K562 (cell line): ENCODE data around the gene PSMC4. TPM values are rescaled to one million over a fixed set of nuclear protein-coding genes. Genes with fewer than 3 reads are reported as not detected.

Source experiments
- BDP1 ChIP-seq: IDR thresholded peaks from 3 replicates; pipeline ENCODE4 v1.6.1; 2011; ENCODE audit not compliant: insufficient read length, insufficient read depth
- FOXA3 ChIP-seq, 2 experiments: fragments of 450-650 bp in 1 of 2; sonication (generic) in 1 of 2; formaldehyde crosslinking; IDR thresholded peaks in 1 of 2; conservative IDR thresholded peaks in 1 of 2; 2 replicates each; pipeline versions ENCODE4 v1.4.0 to v1.8.0; 2020 to 2022; ENCODE audit warnings: mild to moderate bottlenecking in 2 of 2, missing genetic modification reagents in 1 of 2
- KDM4B ChIP-seq, 2 experiments: fragments of 450-650 bp in 1 of 2; sonication (generic) in 1 of 2; IDR thresholded peaks; 2 replicates each; pipeline ENCODE4 v1.6.1; 2016 to 2017; ENCODE audit warnings: borderline replicate concordance in 2 of 2, antibody characterized with exemption in 1 of 2, low read depth in 1 of 2, mild to moderate bottlenecking in 1 of 2
- L3MBTL2 ChIP-seq: fragments of 450-650 bp; IDR thresholded peaks from 2 replicates; pipeline ENCODE4 v1.6.1; 2016; ENCODE audit warnings: mild to moderate bottlenecking, moderate library complexity
- MYBL2 ChIP-seq, 2 experiments: fragments of 450-650 bp in 1 of 2; sonication (generic) in 1 of 2; formaldehyde crosslinking in 1 of 2; IDR thresholded peaks; 2 replicates each; pipeline versions ENCODE4 v1.6.1 to v1.8.1; 2017 to 2022; ENCODE audit warnings: borderline replicate concordance in 1 of 2, inconsistent platforms in 1 of 2, low read depth in 1 of 2, mild to moderate bottlenecking in 1 of 2, missing genetic modification reagents in 1 of 2, moderate library complexity in 1 of 2
- NBN ChIP-seq: fragments of 450-650 bp; IDR thresholded peaks from 2 replicates; pipeline ENCODE4 v1.6.1; 2016; ENCODE audit warnings: low read depth, mild to moderate bottlenecking
- NFXL1 ChIP-seq: fragments of 450-650 bp; formaldehyde crosslinking; IDR thresholded peaks from 2 replicates; pipeline ENCODE4 v1.4.0; 2021; ENCODE audit warnings: mild to moderate bottlenecking
- NUFIP1 ChIP-seq: fragments of 450-650 bp; IDR thresholded peaks from 2 replicates; pipeline ENCODE4 v1.6.1; 2018; ENCODE audit not compliant: partially characterized antibody
- PHTF2 ChIP-seq: fragments of 250-450 bp; sonication (Bioruptor Pico); IDR thresholded peaks from 2 replicates; pipeline ENCODE4 v1.5.0; 2021; ENCODE audit warnings: mild to moderate bottlenecking
- POLR2B ChIP-seq: fragments of 450-650 bp; IDR thresholded peaks from 2 replicates; pipeline ENCODE4 v1.6.1; 2018; ENCODE audit warnings: low read depth; ENCODE audit not compliant: partially characterized antibody
- SMAD2 ChIP-seq: fragments of 150-350 bp; IDR thresholded peaks from 2 replicates; pipeline ENCODE4 v1.6.1; 2014; ENCODE audit warnings: low read depth, mild to moderate bottlenecking, low read length
- SMARCB1 ChIP-seq: IDR thresholded peaks from 2 replicates; pipeline ENCODE4 v1.6.1; 2011; ENCODE audit warnings: improper control_type of control experiment, low read depth; ENCODE audit not compliant: insufficient read length
- XRCC5 ChIP-seq: fragments of 200-400 bp; formaldehyde crosslinking; IDR thresholded peaks from 2 replicates; pipeline ENCODE4 v1.6.1; 2017; ENCODE audit warnings: low read depth, mild to moderate bottlenecking, low read length
- ZNF695 ChIP-seq: fragments of 450-650 bp; formaldehyde crosslinking; IDR thresholded peaks from 2 replicates; pipeline ENCODE4 v1.4.0; 2020; ENCODE audit warnings: mild to moderate bottlenecking, moderate library complexity
- ZNF696 ChIP-seq: fragments of 250-450 bp; sonication (Bioruptor Pico); conservative IDR thresholded peaks from 2 replicates; pipeline ENCODE4 v1.4.0; 2020; ENCODE audit warnings: mild to moderate bottlenecking, moderate library complexity
- ZNF717 ChIP-seq: fragments of 250-450 bp; sonication (Bioruptor Pico); IDR thresholded peaks from 2 replicates; pipeline ENCODE4 v1.5.0; 2021
- ZNF785 ChIP-seq: fragments of 250-450 bp; sonication (Bioruptor Pico); IDR thresholded peaks from 2 replicates; pipeline ENCODE4 v1.4.0; 2020; ENCODE audit warnings: mild to moderate bottlenecking
- polyA plus RNA-seq, 8 experiments: library from polyadenylated mRNA; depleted of rRNA in 4 of 8; stranded (reverse) in 5 of 8; unstranded in 3 of 8; fragments of >200 nt; fragmentation: Nextera tagmentation in 2 of 8; fragmentation: Illumina TruSeq in 1 of 8; extraction: Ambion mirVana in 2 of 8; extraction: Trizol in 1 of 8; gene quantifications; 2 replicates each; pipeline versions ENCODE4 v1.2.1 to v1.2.3, GENCODE V29; 2011 to 2014; ENCODE audit warnings: inconsistent platforms in 1 of 8, missing spikeins in 1 of 8
- total RNA-seq, 7 experiments: library from RNA; depleted of rRNA in 6 of 7; stranded (reverse); fragments of >200 nt in 6 of 7; fragmentation: Illumina TruSeq in 2 of 7; extraction: Trizol in 2 of 7; gene quantifications; 2 replicates each; pipeline versions ENCODE4 v1.2.1 to v1.2.3, GENCODE V29; 2011 to 2021; ENCODE audit warnings: low replicate concordance in 1 of 7
- TF ChIP-seq, protein P1 (sequence below), 2 experiments: IDR thresholded peaks; 2 replicates each; pipeline ENCODE4 v1.6.1; 2012; ENCODE audit warnings: improper control_type of control experiment in 2 of 2, low read depth in 2 of 2, low read length in 2 of 2, borderline replicate concordance in 1 of 2
- TF ChIP-seq, protein P2 (sequence below): sonication (generic); formaldehyde crosslinking; IDR thresholded peaks from 2 replicates; pipeline ENCODE4 v1.8.0; 2022; ENCODE audit warnings: mild to moderate bottlenecking, missing genetic modification reagents
- TF ChIP-seq, protein P3 (sequence below): sonication (generic); formaldehyde crosslinking; IDR thresholded peaks from 2 replicates; pipeline ENCODE4 v1.8.0; 2023; ENCODE audit warnings: mild to moderate bottlenecking, missing genetic modification reagents

PSMC4 gene
- total and polyA plus RNA-seq, 9 of the 15 experiments (the other 6 are each of a cell fraction or from before 2014, with no cell fraction given), result 45.9 to 475 (median 142) TPM

DNA sequence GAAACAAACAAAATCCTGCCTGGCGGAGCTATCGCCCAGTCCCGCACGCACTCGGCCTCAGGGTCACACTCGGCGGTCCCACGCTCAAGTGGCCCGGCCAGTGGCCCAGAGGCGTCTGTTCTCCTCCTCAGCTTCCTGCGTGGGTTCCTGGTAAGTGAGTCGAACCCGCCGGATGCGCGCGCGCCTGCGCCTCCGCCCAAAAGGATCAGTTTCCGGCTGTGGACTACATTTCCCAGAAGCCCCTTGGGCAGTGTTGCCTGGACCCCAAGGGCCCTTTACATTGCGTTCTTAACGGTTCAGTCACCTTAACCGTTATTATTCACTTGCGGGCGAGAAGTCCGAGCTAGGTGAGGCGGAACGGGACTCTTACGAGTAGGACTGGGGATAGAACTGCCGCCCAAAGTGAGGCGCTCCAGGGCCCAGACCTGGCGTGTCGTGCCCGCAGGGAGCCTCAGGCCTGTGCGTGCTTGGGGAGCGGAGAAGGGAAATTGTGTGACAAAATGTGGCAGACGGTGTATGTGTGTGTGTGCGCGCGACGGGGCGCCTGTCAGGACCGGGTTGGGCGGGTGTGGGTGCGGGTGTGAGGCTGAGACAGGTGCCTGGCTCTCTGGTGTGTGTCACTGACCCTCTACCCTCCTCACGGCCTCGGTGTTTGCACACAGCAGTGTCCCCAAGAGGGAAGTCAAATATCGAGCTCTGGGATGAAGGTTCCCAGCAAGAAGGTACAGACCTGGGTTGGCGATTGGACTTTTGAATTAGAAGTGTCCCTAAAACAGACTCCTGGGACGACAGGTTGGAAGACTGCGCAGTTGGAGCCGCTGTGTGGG, 26.1 kb downstream of the PSMC4 start, which contains the start of gene ZNF546 (continued):
- TF ChIP-seq, protein P1, sequence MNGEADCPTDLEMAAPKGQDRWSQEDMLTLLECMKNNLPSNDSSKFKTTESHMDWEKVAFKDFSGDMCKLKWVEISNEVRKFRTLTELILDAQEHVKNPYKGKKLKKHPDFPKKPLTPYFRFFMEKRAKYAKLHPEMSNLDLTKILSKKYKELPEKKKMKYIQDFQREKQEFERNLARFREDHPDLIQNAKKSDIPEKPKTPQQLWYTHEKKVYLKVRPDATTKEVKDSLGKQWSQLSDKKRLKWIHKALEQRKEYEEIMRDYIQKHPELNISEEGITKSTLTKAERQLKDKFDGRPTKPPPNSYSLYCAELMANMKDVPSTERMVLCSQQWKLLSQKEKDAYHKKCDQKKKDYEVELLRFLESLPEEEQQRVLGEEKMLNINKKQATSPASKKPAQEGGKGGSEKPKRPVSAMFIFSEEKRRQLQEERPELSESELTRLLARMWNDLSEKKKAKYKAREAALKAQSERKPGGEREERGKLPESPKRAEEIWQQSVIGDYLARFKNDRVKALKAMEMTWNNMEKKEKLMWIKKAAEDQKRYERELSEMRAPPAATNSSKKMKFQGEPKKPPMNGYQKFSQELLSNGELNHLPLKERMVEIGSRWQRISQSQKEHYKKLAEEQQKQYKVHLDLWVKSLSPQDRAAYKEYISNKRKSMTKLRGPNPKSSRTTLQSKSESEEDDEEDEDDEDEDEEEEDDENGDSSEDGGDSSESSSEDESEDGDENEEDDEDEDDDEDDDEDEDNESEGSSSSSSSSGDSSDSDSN (IDR thresholded peaks at IDR 0.05; ENCODE audit: borderline replicate concordance in 1 of 2, low read depth in 2 of 2, low read length in 2 of 2), result no peak
- TF ChIP-seq NFXL1 (CRISPR knock-in tag) (no peak), MYBL2 (IDR thresholded peaks at IDR 0.05; ENCODE audit: low read depth) (peak; percentile 77), MYBL2 (CRISPR knock-in tag; IDR thresholded peaks at IDR 0.05; ENCODE audit: borderline replicate concordance) (no peak), ZNF696 (no peak), ZNF695 (CRISPR knock-in tag) (no peak), FOXA3 (CRISPR knock-in tag; conservative IDR thresholded peaks at IDR 0.05 in 1 of 2, IDR thresholded peaks at IDR 0.05 in 1 of 2) (no peak), KDM4B (IDR thresholded peaks at IDR 0.05; ENCODE audit: borderline replicate concordance in 2 of 2, low read depth in 1 of 2) (no peak), XRCC5 (no peak), NBN (no peak), ZNF785 (no peak), POLR2B (peak; percentile 90), BDP1 (no peak), L3MBTL2 (peak; percentile 76), SMAD2 (no peak), PHTF2 (CRISPR knock-in tag) (no peak), ZNF717 (CRISPR knock-in tag) (no peak), SMARCB1 (no peak), NUFIP1 (no peak)
- TF ChIP-seq, protein P2, sequence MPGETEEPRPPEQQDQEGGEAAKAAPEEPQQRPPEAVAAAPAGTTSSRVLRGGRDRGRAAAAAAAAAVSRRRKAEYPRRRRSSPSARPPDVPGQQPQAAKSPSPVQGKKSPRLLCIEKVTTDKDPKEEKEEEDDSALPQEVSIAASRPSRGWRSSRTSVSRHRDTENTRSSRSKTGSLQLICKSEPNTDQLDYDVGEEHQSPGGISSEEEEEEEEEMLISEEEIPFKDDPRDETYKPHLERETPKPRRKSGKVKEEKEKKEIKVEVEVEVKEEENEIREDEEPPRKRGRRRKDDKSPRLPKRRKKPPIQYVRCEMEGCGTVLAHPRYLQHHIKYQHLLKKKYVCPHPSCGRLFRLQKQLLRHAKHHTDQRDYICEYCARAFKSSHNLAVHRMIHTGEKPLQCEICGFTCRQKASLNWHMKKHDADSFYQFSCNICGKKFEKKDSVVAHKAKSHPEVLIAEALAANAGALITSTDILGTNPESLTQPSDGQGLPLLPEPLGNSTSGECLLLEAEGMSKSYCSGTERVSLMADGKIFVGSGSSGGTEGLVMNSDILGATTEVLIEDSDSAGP (CRISPR knock-in tag), result no peak
- TF ChIP-seq, protein P3, sequence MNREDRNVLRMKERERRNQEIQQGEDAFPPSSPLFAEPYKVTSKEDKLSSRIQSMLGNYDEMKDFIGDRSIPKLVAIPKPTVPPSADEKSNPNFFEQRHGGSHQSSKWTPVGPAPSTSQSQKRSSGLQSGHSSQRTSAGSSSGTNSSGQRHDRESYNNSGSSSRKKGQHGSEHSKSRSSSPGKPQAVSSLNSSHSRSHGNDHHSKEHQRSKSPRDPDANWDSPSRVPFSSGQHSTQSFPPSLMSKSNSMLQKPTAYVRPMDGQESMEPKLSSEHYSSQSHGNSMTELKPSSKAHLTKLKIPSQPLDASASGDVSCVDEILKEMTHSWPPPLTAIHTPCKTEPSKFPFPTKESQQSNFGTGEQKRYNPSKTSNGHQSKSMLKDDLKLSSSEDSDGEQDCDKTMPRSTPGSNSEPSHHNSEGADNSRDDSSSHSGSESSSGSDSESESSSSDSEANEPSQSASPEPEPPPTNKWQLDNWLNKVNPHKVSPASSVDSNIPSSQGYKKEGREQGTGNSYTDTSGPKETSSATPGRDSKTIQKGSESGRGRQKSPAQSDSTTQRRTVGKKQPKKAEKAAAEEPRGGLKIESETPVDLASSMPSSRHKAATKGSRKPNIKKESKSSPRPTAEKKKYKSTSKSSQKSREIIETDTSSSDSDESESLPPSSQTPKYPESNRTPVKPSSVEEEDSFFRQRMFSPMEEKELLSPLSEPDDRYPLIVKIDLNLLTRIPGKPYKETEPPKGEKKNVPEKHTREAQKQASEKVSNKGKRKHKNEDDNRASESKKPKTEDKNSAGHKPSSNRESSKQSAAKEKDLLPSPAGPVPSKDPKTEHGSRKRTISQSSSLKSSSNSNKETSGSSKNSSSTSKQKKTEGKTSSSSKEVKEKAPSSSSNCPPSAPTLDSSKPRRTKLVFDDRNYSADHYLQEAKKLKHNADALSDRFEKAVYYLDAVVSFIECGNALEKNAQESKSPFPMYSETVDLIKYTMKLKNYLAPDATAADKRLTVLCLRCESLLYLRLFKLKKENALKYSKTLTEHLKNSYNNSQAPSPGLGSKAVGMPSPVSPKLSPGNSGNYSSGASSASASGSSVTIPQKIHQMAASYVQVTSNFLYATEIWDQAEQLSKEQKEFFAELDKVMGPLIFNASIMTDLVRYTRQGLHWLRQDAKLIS (CRISPR knock-in tag), result 0 out of 2 replicates have a peak, but pooled peaks have one; percentile 29
